B cell (primary cell): ENCODE data around the gene ADRA1B. TPM values are rescaled to one million over a fixed set of nuclear protein-coding genes. Genes with fewer than 3 reads are reported as not detected.

Source experiments
- ATAC-seq: fragments of 200-7000 bp; cut with Tn5 transposase; one replicate; pipeline ENCODE4 v1.10.0; 2021; ENCODE audit warnings: low read depth, mild to moderate bottlenecking, moderate number of reproducible peaks, moderate library complexity
- CTCF ChIA-PET: fragments of 350-600 bp; sonication (Branson Sonifier 250); formaldehyde crosslinking; loops from one replicate; lab custom pipeline; 2021; ENCODE audit warnings: antibody characterized with exemption, inconsistent platforms; lab: Charles Lee
- POLR2A ChIA-PET: fragments of 350-600 bp; sonication (Branson Sonifier 250); formaldehyde crosslinking; loops from one replicate; lab custom pipeline; 2021; ENCODE audit warnings: antibody characterized with exemption; lab: Charles Lee
- DNase-seq: peaks from one replicate; pipeline ENCODE4 v3.0.0; 2013
- H2AFZ ChIP-seq: 2 replicates; pipeline ENCODE4 v1.6.1; 2012; ENCODE audit warnings: mild to moderate bottlenecking, low read depth, low read length; ENCODE audit not compliant: insufficient read depth, poor library complexity, severe bottlenecking
- H3K27ac ChIP-seq, 2 donors: 1 replicate in 1 of 2; 2 replicates in 1 of 2; pipeline ENCODE4 v1.5.1; 2012 to 2013; ENCODE audit warnings: low read length in 2 of 2, mild to moderate bottlenecking in 2 of 2, moderate library complexity in 1 of 2
- H3K27me3 ChIP-seq, 4 experiments: fragments of 200-600 bp in 1 of 4; sonication (generic) in 1 of 4; replicated peaks in 1 of 4; 1 replicate in 2 of 4; 2 replicates in 2 of 4; pipeline versions ENCODE4 v1.6.1 to v1.7.0; 2013 to 2016; ENCODE audit warnings: low read length in 3 of 4, mild to moderate bottlenecking in 2 of 4, mixed read lengths in 1 of 4, moderate library complexity in 1 of 4; ENCODE audit not compliant: insufficient read depth in 4 of 4, control insufficient read depth in 3 of 4; ENCODE audit errors: control extremely low read depth in 1 of 4
- H3K36me3 ChIP-seq, 2 experiments: replicated peaks in 1 of 2; 1 replicate in 1 of 2; 2 replicates in 1 of 2; pipeline versions ENCODE4 v1.6.1 to v1.7.1; 2013; ENCODE audit warnings: low read length in 1 of 2; ENCODE audit not compliant: insufficient read depth in 2 of 2, control insufficient read depth in 1 of 2; ENCODE audit errors: control extremely low read depth in 1 of 2, extremely low read depth in 1 of 2
- H3K4me1 ChIP-seq, 2 donors: fragments of 200-600 bp in 1 of 2; sonication (generic) in 1 of 2; 1 replicate in 1 of 2; 2 replicates in 1 of 2; pipeline versions ENCODE4 v1.5.1 to v1.6.1; 2013 to 2017; ENCODE audit warnings: low read length in 2 of 2; ENCODE audit not compliant: control insufficient read depth in 2 of 2, insufficient read depth in 2 of 2
- H3K4me2 ChIP-seq: replicated peaks from 2 replicates; pipeline ENCODE3; 2012; ENCODE audit warnings: mild to moderate bottlenecking, low read depth, low read length; ENCODE audit not compliant: poor library complexity, severe bottlenecking
- H3K4me3 ChIP-seq, 5 experiments: fragments of 200-600 bp in 1 of 5; sonication (generic) in 1 of 5; 1 replicate in 3 of 5; 2 replicates in 2 of 5; pipeline versions ENCODE4 v1.5.1 to v1.7.0; 2011 to 2016; ENCODE audit warnings: low read length in 4 of 5, mild to moderate bottlenecking in 4 of 5, low read depth in 2 of 5, control low read depth in 1 of 5, moderate library complexity in 1 of 5; ENCODE audit not compliant: insufficient read depth in 1 of 5; ENCODE audit errors: control extremely low read depth in 1 of 5, extremely low read depth in 1 of 5
- H3K79me2 ChIP-seq: fragments of 200-600 bp; sonication (generic); one replicate; pipeline ENCODE4 v1.6.0; 2016; ENCODE audit warnings: low read length; ENCODE audit not compliant: control insufficient read depth, insufficient read depth
- H3K9ac ChIP-seq: fragments of 200-600 bp; sonication (generic); 2 replicates; pipeline ENCODE4 v1.6.1; 2017; ENCODE audit warnings: mild to moderate bottlenecking, low read length, moderate library complexity
- H3K9me3 ChIP-seq, 3 donors: one replicate each; pipeline versions ENCODE4 v1.6.1 to v1.7.1; 2013; ENCODE audit warnings: low read length in 2 of 3; ENCODE audit not compliant: control insufficient read depth in 2 of 3, insufficient read depth in 1 of 3; ENCODE audit errors: control extremely low read depth in 1 of 3
- H4K20me1 ChIP-seq: 2 replicates; pipeline ENCODE4 v1.6.0; 2012; ENCODE audit warnings: mild to moderate bottlenecking, low read length; ENCODE audit not compliant: insufficient read depth, control insufficient read depth, poor library complexity, severe bottlenecking
- H3K27ac Mint-ChIP-seq: one replicate; pipeline ENCODE4 v1.8.0; 2021; ENCODE audit warnings: mixed read lengths
- H3K27me3 Mint-ChIP-seq: one replicate; pipeline ENCODE4 v1.8.0; 2021; ENCODE audit warnings: mixed read lengths
- H3K4me1 Mint-ChIP-seq: one replicate; pipeline ENCODE4 v1.8.0; 2021; ENCODE audit warnings: mixed read lengths
- H3K4me3 Mint-ChIP-seq: one replicate; pipeline ENCODE4 v1.8.0; 2021; ENCODE audit warnings: mixed read lengths
- H3K9me3 Mint-ChIP-seq: one replicate; pipeline ENCODE4 v1.8.0; 2022; ENCODE audit warnings: mixed read lengths; ENCODE audit not compliant: insufficient read depth
- CTCF ChIP-seq: fragments of 200-600 bp; IDR thresholded peaks from one replicate; pipeline ENCODE4 v1.8.0; 2022; ENCODE audit warnings: antibody characterized with exemption, mild to moderate bottlenecking
- EZH2 ChIP-seq: IDR thresholded peaks from 2 replicates; pipeline ENCODE4 v1.6.1; 2012; ENCODE audit warnings: borderline replicate concordance, low read depth, mild to moderate bottlenecking, moderate library complexity, low read length; ENCODE audit not compliant: insufficient read depth, poor library complexity, severe bottlenecking
- WGBS: methylation state at CpG from one replicate; pipeline ENCODE4 v1.1.5; 2013; ENCODE audit warnings: missing lambda C conversion rate; ENCODE audit not compliant: insufficient coverage; 5-methylcytosine and 5-hydroxymethylcytosine counted together
- intact Hi-C: fragments of 100-400 bp; cut with micrococcal nuclease; formaldehyde crosslinking; loops from one replicate; pipeline ENCODE4 v1.10.0; 2022
- polyA plus RNA-seq: library from polyadenylated mRNA; depleted of rRNA; stranded (reverse); fragments of >200 nt; gene quantifications from 2 replicates; pipeline ENCODE4 v1.2.3, GENCODE V29; 2012
- total RNA-seq, 2 donors: library from RNA; stranded (reverse); fragments of 120-200 nt in 1 of 2; gene quantifications; 1 replicate in 1 of 2; 2 replicates in 1 of 2; pipeline versions ENCODE4 v1.2.3 to v1.2.4, GENCODE V29; 2013 to 2022

Gene ADRA1B
- total and polyA plus RNA-seq, 2 donors (not counting 1 experiment from before 2014, with no cell fraction given), result 0.04 TPM; not detected in 1

- H3K9me3 Mint-ChIP-seq, result no peaks in the 10 kb centered on the region
- H3K27ac Mint-ChIP-seq, result no peak overlapping the region
- CTCF ChIA-PET, result interaction anchor here (0.6 kb wide), 1 partner anchor 623 kb away, joined by 3 read pairs; no protein-coding TSS in a partner anchor
- no peak for TF ChIP-seq CTCF
- no peak for TF ChIP-seq EZH2
- ATAC-seq, result no peak
- H3K4me1 Mint-ChIP-seq, result peaks cover 5% of the 10 kb centered on the region
- intact Hi-C loops, result loop anchor here (10.0 kb wide), 1 partner anchor 756 kb away; no protein-coding TSS in a partner anchor
- H3K4me3 Mint-ChIP-seq, result no peak overlapping the region
- Histone ChIP-seq H3K36me3 (no peaks in the 10 kb centered on the region), H3K4me2 (no peak overlapping the region), H3K27me3 (peaks cover 0 to 18% (median 11%) of the 10 kb centered on the region in 4 experiments), H3K4me1 (peaks cover 2 to 5% of the 10 kb centered on the region in 2 donors), H3K27ac (no peak overlapping the region), H2AFZ (no peak overlapping the region), H4K20me1 (no peaks in the 10 kb centered on the region), H3K9ac (no peak overlapping the region), H3K4me3 (no peak overlapping the region), H3K79me2 (no peaks in the 10 kb centered on the region), H3K9me3 (no peaks in the 10 kb centered on the region)
- POLR2A ChIA-PET, result no interaction called here
- no peak for DNase-seq
- peaks cover 43% of the 10 kb centered on the region for H3K27me3 Mint-ChIP-seq
- 85% methylated on average over 2 of the region's 2 CpGs for WGBS
Observed at GRCh38 chr5:159910843-159911229, 5.4 kb upstream of the ADRA1B start.

DNA sequence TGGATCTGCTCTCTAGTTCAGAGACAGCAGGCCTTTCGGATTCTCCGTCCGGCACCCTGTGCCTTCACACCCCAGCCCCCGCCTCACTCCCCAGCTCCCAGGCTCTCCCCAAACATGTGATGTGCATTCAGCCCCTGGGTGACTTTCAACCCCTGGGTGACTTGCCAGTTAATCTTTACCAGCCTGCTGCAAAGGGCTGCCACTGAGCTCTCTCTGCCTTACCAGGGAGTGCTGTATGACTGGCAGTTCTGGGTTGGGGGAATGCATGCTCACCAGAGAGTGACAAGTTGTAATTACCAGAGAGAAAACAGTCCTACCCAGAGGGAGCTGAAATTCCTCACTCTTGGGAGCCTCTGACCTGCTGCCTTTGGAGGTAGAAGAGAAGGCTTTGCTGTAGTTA, 4.9 kb upstream of the ADRA1B start:
- Histone ChIP-seq H3K27ac (no peak overlapping the region), H3K27me3 (peaks cover 0 to 18% (median 11%) of the 10 kb centered on the region in 4 experiments), H3K9me3 (no peaks in the 10 kb centered on the region), H3K4me1 (peaks cover 5 to 7% of the 10 kb centered on the region in 2 donors), H3K79me2 (no peaks in the 10 kb centered on the region), H4K20me1 (no peaks in the 10 kb centered on the region), H3K9ac (no peak overlapping the region), H3K36me3 (no peaks in the 10 kb centered on the region), H2AFZ (no peak overlapping the region), H3K4me3 (no peak overlapping the region), H3K4me2 (no peak overlapping the region)
- 97% methylated on average over 4 of the region's 4 CpGs for WGBS
- ATAC-seq, result no peak
- H3K4me3 Mint-ChIP-seq, result no peak overlapping the region
- TF ChIP-seq EZH2 (no peak), CTCF (no peak)
- no peaks in the 10 kb centered on the region for H3K9me3 Mint-ChIP-seq
- peaks cover 45% of the 10 kb centered on the region for H3K27me3 Mint-ChIP-seq
- no peak overlapping the region for H3K27ac Mint-ChIP-seq
- peaks cover 6% of the 10 kb centered on the region for H3K4me1 Mint-ChIP-seq
- POLR2A ChIA-PET, result no interaction called here
- CTCF ChIA-PET, result no interaction called here
- intact Hi-C loops, result loop anchor here (10.0 kb wide), 1 partner anchor 757 kb away; no protein-coding TSS in a partner anchor
- DNase-seq, result no peak
